Measurements from ENCODE around the gene TNFSF12.

- no peak for TF ChIP-seq KLF13 (tag; IDR thresholded peaks at IDR 0.05; ENCODE audit: borderline replicate concordance, low read depth)
- TF ChIP-seq REST (IDR thresholded peaks at IDR 0.05; ENCODE audit: borderline replicate concordance), result peak; percentile 56
- TF ChIP-seq REST (CRISPR knock-in tag; IDR thresholded peaks at IDR 0.05; ENCODE audit: low read depth), result no peak
- no peak for TF ChIP-seq TSHZ1 (CRISPR knock-in tag; IDR thresholded peaks at IDR 0.05)
- no peak for TF ChIP-seq HMGXB4 (CRISPR knock-in tag; IDR thresholded peaks at IDR 0.05)
- TF ChIP-seq RFX5 (IDR thresholded peaks at IDR 0.05; ENCODE audit: low read depth, low read length), result no peak
- TF ChIP-seq MAX (CRISPR knock-in tag; IDR thresholded peaks at IDR 0.05), result peak; percentile 97
- TF ChIP-seq EZH2 (IDR thresholded peaks at IDR 0.05; ENCODE audit: borderline replicate concordance, low read depth, low read length), result no peak
- no peak for TF ChIP-seq NFE2L1 (tag; IDR thresholded peaks at IDR 0.05; ENCODE audit: borderline replicate concordance, low read depth)
- TF ChIP-seq NFYB (IDR thresholded peaks at IDR 0.05; ENCODE audit: extremely low read depth, insufficient read length), result no peak
Observed at GRCh38 chr17:7572338-7572587, 23.4 kb downstream of the TNFSF12 start.
